Aorta (tissue), 5 donors: ENCODE results near the gene TRANK1. TPM values are rescaled to one million over a fixed set of nuclear protein-coding genes. Genes with fewer than 3 reads are reported as not detected.
A peak's percentile ranks its signal among the peaks of the same experiment; 100 is the strongest.

Experiments
- ATAC-seq: fragments of 200-7000 bp; cut with Tn5 transposase; one replicate; pipeline ENCODE4 v1.9.1; 2022; ENCODE audit warnings: moderate library complexity; ENCODE audit not compliant: low FRiP score
- DNase-seq, 2 donors: peaks; one replicate each; pipeline ENCODE4 v3.0.0-alpha.2; 2020
- H3K27ac ChIP-seq, 2 donors: one replicate each; pipeline ENCODE4 v1.5.1; 2013; ENCODE audit warnings: low read length in 2 of 2, mild to moderate bottlenecking in 2 of 2, moderate library complexity in 2 of 2, control low read depth in 1 of 2, inconsistent platforms in 1 of 2, low read depth in 1 of 2
- H3K27me3 ChIP-seq, 2 donors: one replicate each; pipeline ENCODE4 v1.6.1; 2013; ENCODE audit warnings: control low read depth in 1 of 2, low read length in 1 of 2, mild to moderate bottlenecking in 1 of 2, moderate library complexity in 1 of 2; ENCODE audit not compliant: insufficient read depth in 2 of 2, control insufficient read depth in 1 of 2
- H3K36me3 ChIP-seq, 2 donors: one replicate each; pipeline ENCODE4 v1.6.1; 2013; ENCODE audit warnings: control low read depth in 1 of 2, low read length in 1 of 2, mild to moderate bottlenecking in 1 of 2; ENCODE audit not compliant: insufficient read depth in 2 of 2, control insufficient read depth in 1 of 2
- H3K4me1 ChIP-seq, 2 donors: one replicate each; pipeline ENCODE4 v1.6.1; 2013; ENCODE audit warnings: low read length in 2 of 2, control low read depth in 1 of 2, mild to moderate bottlenecking in 1 of 2, moderate library complexity in 1 of 2; ENCODE audit not compliant: insufficient read depth in 2 of 2, control insufficient read depth in 1 of 2
- H3K4me3 ChIP-seq, 2 donors: one replicate each; pipeline ENCODE4 v1.5.1; 2013; ENCODE audit warnings: low read length in 2 of 2, control low read depth in 1 of 2, mild to moderate bottlenecking in 1 of 2
- H3K9me3 ChIP-seq: one replicate; pipeline ENCODE4 v1.6.1; 2013; ENCODE audit warnings: mild to moderate bottlenecking, low read length; ENCODE audit not compliant: control insufficient read depth
- WGBS, 2 donors: extraction: QIAGEN DNeasy Blood & Tissue Kit; methylation state at CpG; one replicate each; pipeline ENCODE4 v1.1.7; 2013; 5-methylcytosine and 5-hydroxymethylcytosine counted together
- intact Hi-C, 2 donors: fragments of 100-400 bp; cut with DNase I; formaldehyde crosslinking; loops; one replicate each; pipeline versions ENCODE4 v1.14.2 to v1.15.0; 2022
- polyA plus RNA-seq, 2 donors: library from polyadenylated mRNA; stranded (reverse); fragments of 200-250 nt; gene quantifications; one replicate each; pipeline ENCODE4 v1.2.3, GENCODE V29; 2013
- total RNA-seq, 2 donors: library from RNA; stranded (reverse); fragmentation: NEBNext Ultra II Directional; extraction: Animal tissue kit (Norgen Biotek cat#: 25700); gene quantifications; one replicate each; pipeline ENCODE4 v1.2.1, GENCODE V29; 2021
- donor health status: healthy with polysubstance abuse.
- donor health status: Bipolar disorder and iron deficiency.
- donor health status: DM: no; HTN: no; CAD: no.
- donor health status: DM: no; HTN: no; CAD: no.
- donor health status: DM: yes; HTN: yes; CAD: no.

Gene TRANK1
- total and polyA plus RNA-seq, 4 donors = 5.0 to 47.1 (median 32.9) TPM

- Histone ChIP-seq H3K27me3 (no peaks in the 10 kb centered on the region), H3K36me3 (no peaks in the 10 kb centered on the region), H3K9me3 (peaks cover 11% of the 10 kb centered on the region), H3K27ac (no peak overlapping the region), H3K4me1 (no peaks in the 10 kb centered on the region), H3K4me3 (no peak overlapping the region)
- 95 to 98% methylated on average over 5 of the region's 5 CpGs for WGBS, 2 donors
- ATAC-seq (no peak), DNase-seq (no peak)
- intact Hi-C loops = no loop called here
These were observed 141.6 kb downstream of the TRANK1 start for GRCh38 chr3:36803091-36803791.

- WGBS, 2 donors = 69 to 74% methylated on average over 3 of the region's 3 CpGs
- no peak for ATAC-seq
- intact Hi-C loops = no loop called here
- no peak overlapping the region for H3K27ac ChIP-seq
- no peaks in the 10 kb centered on the region for H3K36me3 ChIP-seq
- DNase-seq = no peak
- no peaks in the 10 kb centered on the region for H3K4me1 ChIP-seq
- no peaks in the 10 kb centered on the region for H3K27me3 ChIP-seq
- H3K9me3 ChIP-seq = peaks cover 7% of the 10 kb centered on the region
- H3K4me3 ChIP-seq = no peak overlapping the region
These were observed 144.2 kb downstream of the TRANK1 start for GRCh38 chr3:36800533-36801116.

- H3K27me3 ChIP-seq = no peaks in the 10 kb centered on the region
- no peak overlapping the region for H3K4me3 ChIP-seq
- ATAC-seq (no peak), DNase-seq (no peak)
- no peaks in the 10 kb centered on the region for H3K36me3 ChIP-seq
- H3K27ac ChIP-seq = no peak overlapping the region
- H3K4me1 ChIP-seq = no peaks in the 10 kb centered on the region
- intact Hi-C loops = no loop called here
- H3K9me3 ChIP-seq = no peaks in the 10 kb centered on the region
These were observed 148.0 kb downstream of the TRANK1 start for GRCh38 chr3:36796881-36797280.

- Histone ChIP-seq H3K27me3 (no peaks in the 10 kb centered on the region), H3K9me3 (no peaks in the 10 kb centered on the region), H3K4me1 (no peaks in the 10 kb centered on the region), H3K36me3 (no peaks in the 10 kb centered on the region), H3K27ac (no peak overlapping the region), H3K4me3 (no peak overlapping the region)
- intact Hi-C loops = no loop called here
- DNase-seq (no peak), ATAC-seq (no peak)
- 72 to 77% methylated on average over 2 of the region's 2 CpGs for WGBS, 2 donors
These were observed 148.7 kb downstream of the TRANK1 start for GRCh38 chr3:36796161-36796560.

GRCh38 chr3:36795622-36796021 is 149.2 kb downstream of the TRANK1 start:
- no peak overlapping the region for H3K27ac ChIP-seq
- H3K27me3 ChIP-seq = no peaks in the 10 kb centered on the region
- H3K36me3 ChIP-seq = no peaks in the 10 kb centered on the region
- intact Hi-C loops = no loop called here
- WGBS, 2 donors = 98 to 100% methylated on average over 1 of the region's 1 CpG
- H3K4me3 ChIP-seq = no peak overlapping the region
- no peaks in the 10 kb centered on the region for H3K9me3 ChIP-seq
- DNase-seq (no peak), ATAC-seq (no peak)
- H3K4me1 ChIP-seq = no peaks in the 10 kb centered on the region

GRCh38 chr3:36792342-36792741 is 152.5 kb downstream of the TRANK1 start:
- no peak overlapping the region for H3K4me3 ChIP-seq
- H3K27ac ChIP-seq = no peak overlapping the region
- no peak for ATAC-seq
- H3K9me3 ChIP-seq = no peaks in the 10 kb centered on the region
- DNase-seq = no peak
- no peaks in the 10 kb centered on the region for H3K27me3 ChIP-seq
- 74 to 75% methylated on average over 4 of the region's 4 CpGs for WGBS, 2 donors
- H3K4me1 ChIP-seq = no peaks in the 10 kb centered on the region
- intact Hi-C loops = no loop called here
- H3K36me3 ChIP-seq = no peaks in the 10 kb centered on the region

- ATAC-seq (no peak), DNase-seq (no peak)
- H3K4me1 ChIP-seq = no peaks in the 10 kb centered on the region
- intact Hi-C loops = no loop called here
- no peaks in the 10 kb centered on the region for H3K27me3 ChIP-seq
- no peak overlapping the region for H3K27ac ChIP-seq
- no peaks in the 10 kb centered on the region for H3K36me3 ChIP-seq
- no peaks in the 10 kb centered on the region for H3K9me3 ChIP-seq
- H3K4me3 ChIP-seq = no peak overlapping the region
- 52 to 61% methylated on average over 6 of the region's 6 CpGs for WGBS, 2 donors
These were observed 154.1 kb downstream of the TRANK1 start for GRCh38 chr3:36790765-36791164.

- ATAC-seq (no peak), DNase-seq (peak in 1 of 2 donors; percentile 70)
- H3K27ac ChIP-seq = no peak overlapping the region
- H3K4me3 ChIP-seq = no peak overlapping the region
- intact Hi-C loops = no loop called here
- no peaks in the 10 kb centered on the region for H3K27me3 ChIP-seq
- no peaks in the 10 kb centered on the region for H3K4me1 ChIP-seq
- H3K9me3 ChIP-seq = no peaks in the 10 kb centered on the region
- 65 to 70% methylated on average over 3 of the region's 3 CpGs for WGBS, 2 donors
- H3K36me3 ChIP-seq = no peaks in the 10 kb centered on the region
These were observed 157.6 kb downstream of the TRANK1 start for GRCh38 chr3:36786921-36787890.
